Astrocyte (in vitro differentiated cells and primary cell): ENCODE data around the gene TRMT1. TPM values are rescaled to one million over a fixed set of nuclear protein-coding genes. Genes with fewer than 3 reads are reported as not detected.
A peak's percentile ranks its signal among the peaks of the same experiment; 100 is the strongest.

Experiments used
- DNase-seq: peaks from one replicate; pipeline ENCODE4 v3.0.0-alpha.2; 2010; ENCODE audit warnings: low read depth
- FAIRE-seq: peaks from 2 replicates; lab custom pipeline; 2011; peaks lifted over from hg19 to GRCh38; lab: Jason Lieb, UNC
- H2AFZ ChIP-seq: 2 replicates; pipeline ENCODE4 v1.6.0; 2012; ENCODE audit warnings: low read depth, low read length, inconsistent platforms
- H3K27ac ChIP-seq: 2 replicates; pipeline ENCODE4 v1.5.1; 2011; ENCODE audit warnings: low read depth, low read length, inconsistent platforms
- H3K27me3 ChIP-seq: 2 replicates; pipeline ENCODE4 v1.6.0; 2011; ENCODE audit warnings: low read length, inconsistent platforms; ENCODE audit not compliant: insufficient read depth
- H3K36me3 ChIP-seq: 2 replicates; pipeline ENCODE4 v1.5.1; 2011; ENCODE audit warnings: low read length, inconsistent platforms; ENCODE audit not compliant: insufficient read depth
- H3K4me1 ChIP-seq: 2 replicates; pipeline ENCODE4 v1.5.1; 2011; ENCODE audit warnings: low read length, inconsistent platforms; ENCODE audit not compliant: insufficient read depth
- H3K4me2 ChIP-seq: 2 replicates; pipeline ENCODE4 v1.6.0; 2012; ENCODE audit warnings: low read length, inconsistent platforms
- H3K4me3 ChIP-seq: 2 replicates; pipeline ENCODE4 v1.5.1; 2011; ENCODE audit warnings: low read depth, mild to moderate bottlenecking, low read length, inconsistent platforms; ENCODE audit not compliant: insufficient read depth
- H3K79me2 ChIP-seq: 2 replicates; pipeline ENCODE4 v1.6.0; 2012; ENCODE audit warnings: mild to moderate bottlenecking, low read length, inconsistent platforms; ENCODE audit not compliant: insufficient read depth
- H3K9ac ChIP-seq: 2 replicates; pipeline ENCODE4 v1.6.0; 2012; ENCODE audit warnings: mild to moderate bottlenecking, low read length, inconsistent platforms
- H3K9me3 ChIP-seq: 2 replicates; pipeline ENCODE4 v1.5.1; 2012; ENCODE audit warnings: low read depth, mild to moderate bottlenecking, low read length, inconsistent platforms; ENCODE audit not compliant: insufficient read depth
- H4K20me1 ChIP-seq: 2 replicates; pipeline ENCODE4 v1.6.0; 2012; ENCODE audit warnings: low read length, inconsistent platforms; ENCODE audit not compliant: insufficient read depth
- H3K27ac Mint-ChIP-seq: one replicate; pipeline ENCODE4 v1.8.0; 2021; ENCODE audit warnings: mild to moderate bottlenecking, mixed read lengths; ENCODE audit not compliant: unreplicated experiment
- H3K27me3 Mint-ChIP-seq: one replicate; pipeline ENCODE4 v1.8.0; 2021; ENCODE audit warnings: low read depth, mixed read lengths; ENCODE audit not compliant: unreplicated experiment
- H3K36me3 Mint-ChIP-seq: one replicate; pipeline ENCODE4 v1.8.0; 2021; ENCODE audit warnings: low read depth, mixed read lengths; ENCODE audit not compliant: unreplicated experiment
- H3K4me1 Mint-ChIP-seq: one replicate; pipeline ENCODE4 v1.8.0; 2021; ENCODE audit warnings: low read depth, mixed read lengths; ENCODE audit not compliant: unreplicated experiment
- H3K4me3 Mint-ChIP-seq: one replicate; pipeline ENCODE4 v1.8.0; 2021; ENCODE audit warnings: mild to moderate bottlenecking, moderate library complexity, mixed read lengths; ENCODE audit not compliant: unreplicated experiment
- H3K9me3 Mint-ChIP-seq: one replicate; pipeline ENCODE4 v1.8.0; 2021; ENCODE audit warnings: mild to moderate bottlenecking, mixed read lengths; ENCODE audit not compliant: unreplicated experiment
- CTCF ChIP-seq: IDR thresholded peaks from 2 replicates; pipeline ENCODE4 v1.5.1; 2011; ENCODE audit warnings: low read depth, mild to moderate bottlenecking, inconsistent platforms, low read length, moderate library complexity; ENCODE audit not compliant: insufficient read depth
- EZH2 ChIP-seq: IDR thresholded peaks from 2 replicates; pipeline ENCODE4 v1.6.1; 2012; ENCODE audit warnings: mild to moderate bottlenecking, low read length, inconsistent platforms; ENCODE audit not compliant: insufficient read depth
- total RNA-seq: library from RNA; stranded (reverse); gene quantifications from 2 replicates; pipeline ENCODE4 v1.2.1, GENCODE V29; 2021

Gene TRMT1
- total RNA-seq, 1 donor from 2014 or later, result 43.3 TPM

- peak overlapping the region; percentile 83 for H3K9ac ChIP-seq
- H3K27ac ChIP-seq, result peak overlapping the region; percentile 81
- H4K20me1 ChIP-seq, result no peaks in the 10 kb centered on the region
- TF ChIP-seq EZH2 (no peak), CTCF (no peak)
- H3K4me3 ChIP-seq, result no peak overlapping the region
- no peak for DNase-seq
- H3K4me1 ChIP-seq, result peaks cover 47% of the 10 kb centered on the region
- H3K36me3 Mint-ChIP-seq, result peaks cover 4% of the 10 kb centered on the region
- peak overlapping the region; percentile 60 for H3K4me3 Mint-ChIP-seq
- no peak overlapping the region for H2AFZ ChIP-seq
- H3K27ac Mint-ChIP-seq, result peak overlapping the region; percentile 90
- H3K4me1 Mint-ChIP-seq, result peaks cover 21% of the 10 kb centered on the region
- H3K9me3 Mint-ChIP-seq, result no peaks in the 10 kb centered on the region
- peak overlapping the region; percentile 77 for H3K4me2 ChIP-seq
- no peaks in the 10 kb centered on the region for H3K9me3 ChIP-seq
- H3K27me3 Mint-ChIP-seq, result peaks cover 31% of the 10 kb centered on the region
- peaks cover 2% of the 10 kb centered on the region for H3K36me3 ChIP-seq
- FAIRE-seq, result no peak
- peaks cover 1% of the 10 kb centered on the region for H3K79me2 ChIP-seq
- no peaks in the 10 kb centered on the region for H3K27me3 ChIP-seq
Observed at GRCh38 chr19:13092158-13092543, 24.4 kb downstream of the TRMT1 start.

- Histone ChIP-seq H3K27me3 (no peaks in the 10 kb centered on the region), H3K9me3 (no peaks in the 10 kb centered on the region), H3K79me2 (peaks cover 7% of the 10 kb centered on the region), H3K4me1 (peaks cover 47% of the 10 kb centered on the region), H3K4me3 (no peak overlapping the region), H3K9ac (peak overlapping the region; percentile 83), H4K20me1 (peaks cover 5% of the 10 kb centered on the region), H3K36me3 (peaks cover 2% of the 10 kb centered on the region), H3K27ac (peak overlapping the region; percentile 81), H2AFZ (no peak overlapping the region), H3K4me2 (peak overlapping the region; percentile 77)
- peaks cover 4% of the 10 kb centered on the region for H3K36me3 Mint-ChIP-seq
- H3K27ac Mint-ChIP-seq, result peak overlapping the region; percentile 90
- H3K4me3 Mint-ChIP-seq, result peak overlapping the region; percentile 23
- H3K27me3 Mint-ChIP-seq, result peaks cover 33% of the 10 kb centered on the region
- TF ChIP-seq CTCF (no peak), EZH2 (no peak)
- peak; percentile 96 for DNase-seq
- H3K4me1 Mint-ChIP-seq, result peaks cover 21% of the 10 kb centered on the region
- H3K9me3 Mint-ChIP-seq, result no peaks in the 10 kb centered on the region
- FAIRE-seq, result no peak
Observed at GRCh38 chr19:13091400-13092157, 25.0 kb downstream of the TRMT1 start.
